Skeletal muscle satellite cell (primary cell): Measurements from ENCODE around the gene NRL.

ENCODE experiments used
- H3K27me3 ChIP-seq: 2 replicates; pipeline ENCODE4 v1.7.0; 2013; ENCODE audit warnings: low read length; ENCODE audit not compliant: control insufficient read depth, insufficient read depth
- H3K36me3 ChIP-seq: 2 replicates; pipeline ENCODE4 v1.7.0; 2013; ENCODE audit warnings: mild to moderate bottlenecking, control low read depth, low read length; ENCODE audit not compliant: insufficient read depth
- H3K4me1 ChIP-seq: 2 replicates; pipeline ENCODE4 v1.7.0; 2013; ENCODE audit warnings: low read length; ENCODE audit not compliant: control insufficient read depth, insufficient read depth
- H3K4me2 ChIP-seq: 2 replicates; pipeline ENCODE4 v1.7.0; 2013; ENCODE audit warnings: mild to moderate bottlenecking, low read length
- H3K4me3 ChIP-seq: 2 replicates; pipeline ENCODE4 v1.7.0; 2013; ENCODE audit warnings: low read length
- H3K9ac ChIP-seq: 2 replicates; pipeline ENCODE4 v1.7.0; 2013; ENCODE audit warnings: mild to moderate bottlenecking, low read depth, low read length, moderate library complexity
- H3K9me3 ChIP-seq: replicated peaks from 2 replicates; pipeline ENCODE4 v1.7.0; 2013; ENCODE audit warnings: mild to moderate bottlenecking, control low read depth, low read length

NRL gene

GRCh38 chr14:24150567-24150966, 35.8 kb upstream of the NRL start:
- peaks cover 13% of the 10 kb centered on the region for H3K4me1 ChIP-seq
- peaks cover 44% of the 10 kb centered on the region for H3K36me3 ChIP-seq
- H3K4me2 ChIP-seq, result no peak overlapping the region
- no peak overlapping the region for H3K9ac ChIP-seq
- H3K27me3 ChIP-seq, result no peaks in the 10 kb centered on the region
- H3K9me3 ChIP-seq, result no peaks in the 10 kb centered on the region
- no peak overlapping the region for H3K4me3 ChIP-seq

- no peaks in the 10 kb centered on the region for H3K9me3 ChIP-seq
- H3K36me3 ChIP-seq, result peaks cover 39% of the 10 kb centered on the region
- H3K4me3 ChIP-seq, result no peak overlapping the region
- H3K27me3 ChIP-seq, result no peaks in the 10 kb centered on the region
- H3K4me2 ChIP-seq, result no peak overlapping the region
- no peak overlapping the region for H3K9ac ChIP-seq
- H3K4me1 ChIP-seq, result peaks cover 18% of the 10 kb centered on the region
Measured at GRCh38 chr14:24150061-24150460, 35.3 kb upstream of the NRL start.

DNA sequence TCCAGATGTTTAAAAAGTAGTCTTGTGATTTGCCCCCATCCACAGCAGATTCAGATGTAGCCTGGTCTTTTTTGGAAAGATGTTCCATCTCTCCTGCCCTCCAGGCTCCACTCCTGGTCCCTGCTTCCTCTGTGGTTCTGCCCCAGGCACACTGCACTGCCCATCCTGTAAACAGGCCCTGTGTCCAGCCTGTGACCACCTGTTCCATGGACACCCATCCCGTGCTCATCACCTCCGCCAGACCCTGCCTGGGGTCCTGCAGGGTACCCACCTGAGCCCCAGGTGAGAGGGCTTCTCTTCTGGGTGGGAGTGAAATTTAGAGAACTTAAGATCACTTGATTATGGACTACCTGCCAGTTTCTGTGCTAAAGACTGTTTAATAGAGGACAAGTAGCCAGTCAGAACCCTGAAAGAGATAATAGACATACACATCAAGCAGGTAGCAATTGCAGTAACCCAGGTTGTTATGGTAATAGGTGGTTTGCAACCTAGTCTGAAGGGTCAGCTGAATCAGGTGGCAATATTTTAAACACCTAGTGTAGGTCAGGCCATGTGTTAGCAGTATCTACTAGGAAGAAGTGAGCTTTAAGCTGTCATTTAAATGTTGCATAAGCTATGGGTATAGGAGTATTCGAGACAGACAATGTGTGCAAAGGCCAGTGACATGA, 34.7 kb upstream of the NRL start:
- Histone ChIP-seq H3K4me1 (peaks cover 18% of the 10 kb centered on the region), H3K4me2 (no peak overlapping the region), H3K9ac (no peak overlapping the region), H3K4me3 (no peak overlapping the region), H3K9me3 (no peaks in the 10 kb centered on the region), H3K36me3 (peaks cover 34% of the 10 kb centered on the region), H3K27me3 (no peaks in the 10 kb centered on the region)

DNA sequence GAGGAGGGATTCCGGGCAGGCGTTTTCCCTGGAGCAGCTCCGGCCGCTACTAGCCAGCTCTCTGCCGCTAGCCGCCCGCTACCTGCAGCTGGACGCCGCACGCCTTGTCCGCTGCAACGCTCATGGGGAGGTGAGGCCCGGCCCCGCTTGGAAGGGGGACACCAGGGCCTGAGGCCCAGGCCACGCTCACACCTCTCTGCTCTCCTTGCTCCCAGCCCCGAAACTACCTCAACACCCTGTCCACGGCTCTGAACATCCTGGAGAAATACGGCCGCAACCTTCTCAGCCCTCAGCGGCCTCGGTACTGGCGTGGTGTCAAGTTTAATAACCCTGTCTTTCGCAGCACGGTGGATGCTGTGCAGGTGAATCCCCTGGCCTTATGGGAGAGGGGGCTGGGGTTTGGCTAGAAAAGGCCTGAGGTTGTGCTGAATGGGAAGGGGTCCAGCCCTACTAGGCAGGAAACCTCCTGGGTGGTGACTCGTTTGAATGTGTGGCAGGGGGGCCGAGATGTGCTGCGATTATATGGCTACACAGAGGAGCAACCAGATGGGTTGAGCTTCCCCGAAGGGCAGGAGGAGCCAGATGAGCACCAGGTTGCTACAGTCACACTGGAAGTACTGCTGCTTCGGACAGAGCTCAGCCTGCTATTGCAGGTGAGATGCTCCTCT, 33.1 kb upstream of the NRL start:
- H3K4me3 ChIP-seq, result peak overlapping the region; percentile 93

DNA sequence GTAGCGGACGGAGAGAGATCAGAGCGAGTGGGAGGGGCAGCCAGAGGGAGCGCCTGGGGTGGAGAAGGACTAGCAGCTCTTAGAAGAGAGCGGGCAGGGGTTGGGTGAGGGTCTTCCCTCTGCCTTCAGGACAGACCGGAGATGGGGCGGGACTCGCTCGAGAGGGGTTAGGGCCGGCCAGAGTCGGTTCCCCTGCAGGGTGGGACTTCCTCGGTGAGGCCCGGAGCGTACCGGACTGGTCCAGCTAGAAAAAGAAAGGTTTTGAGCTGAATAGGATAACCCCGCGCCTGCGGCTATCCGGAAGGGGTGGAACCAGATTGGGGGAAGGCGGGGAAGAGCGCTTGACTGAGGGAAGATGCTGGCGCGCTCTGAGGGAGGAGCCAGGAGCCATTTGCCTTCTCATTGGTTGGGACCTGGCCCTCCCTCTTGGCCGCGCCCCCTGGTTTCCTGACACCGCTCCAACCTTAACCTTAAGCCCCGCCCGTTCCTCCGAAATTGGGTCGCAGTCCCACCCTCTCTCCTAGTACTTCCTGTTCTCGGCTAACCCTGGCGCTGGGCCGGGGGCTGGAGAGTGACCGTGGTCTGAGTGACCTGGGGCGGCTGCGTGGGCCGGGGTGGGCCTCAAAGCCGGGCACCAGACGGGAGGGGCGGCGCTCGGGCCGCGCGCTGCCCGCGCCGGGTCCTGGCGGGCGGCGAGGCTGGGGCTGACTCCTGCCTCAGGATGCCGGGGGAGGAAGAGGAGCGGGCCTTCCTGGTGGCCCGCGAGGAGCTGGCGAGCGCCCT, 32.4 kb upstream of the NRL start, which contains the start of gene RNF31:
TSS of gene RNF31 (plus strand) at position 521 of the 783 bp plus-strand sequence. CDS start at position 722, 201 bp downstream.
- Histone ChIP-seq H3K9me3 (no peaks in the 10 kb centered on the region), H3K27me3 (no peaks in the 10 kb centered on the region), H3K36me3 (peaks cover 37% of the 10 kb centered on the region), H3K4me1 (peaks cover 29% of the 10 kb centered on the region), H3K4me2 (peak within 1 kb of the TSS; percentile 95), H3K9ac (peak within 1 kb of the TSS; percentile 90), H3K4me3 (peak within 1 kb of the TSS; percentile 93)

More for the DNA sequence above, 33.1 kb upstream of the NRL start:
- H3K9ac ChIP-seq, result peak overlapping the region; percentile 90
- peaks cover 40% of the 10 kb centered on the region for H3K36me3 ChIP-seq
- H3K4me1 ChIP-seq, result peaks cover 29% of the 10 kb centered on the region
- H3K4me2 ChIP-seq, result peak overlapping the region; percentile 95
- no peaks in the 10 kb centered on the region for H3K9me3 ChIP-seq
- H3K27me3 ChIP-seq, result no peaks in the 10 kb centered on the region

DNA sequence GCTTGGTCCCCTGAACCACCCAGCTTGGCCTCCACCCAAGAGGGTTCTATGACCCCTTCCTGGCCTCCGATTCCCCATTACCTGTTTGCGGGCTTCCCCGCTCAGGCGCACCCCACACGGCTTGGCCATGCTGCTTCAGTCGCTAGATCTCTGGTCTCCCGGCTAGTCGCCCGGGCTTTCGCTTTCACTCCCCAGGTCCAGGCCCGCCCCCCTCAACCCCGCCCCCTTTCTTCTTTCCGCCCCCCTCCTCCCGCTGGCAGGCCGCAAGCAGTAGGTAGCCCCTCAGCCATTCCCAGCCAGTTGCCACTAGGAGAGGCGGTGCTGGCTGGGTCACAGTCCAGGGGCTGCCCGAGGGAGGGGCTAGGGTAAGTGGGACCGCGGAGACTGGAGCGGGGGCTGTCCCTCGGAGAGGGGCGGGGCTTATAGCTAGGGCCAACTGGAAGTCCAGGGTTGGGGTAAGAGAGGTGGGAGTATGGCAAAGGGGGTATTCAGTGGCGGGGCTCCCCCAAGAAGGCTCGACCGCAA, 31.8 kb upstream of the NRL start, which contains the start of gene PSME2:
TSS of gene PSME2 (minus strand) at position 158 of the 525 bp plus-strand sequence. CDS start at position 129, 29 bp downstream.
- Histone ChIP-seq H3K27me3 (no peaks in the 10 kb centered on the region), H3K4me3 (peak within 1 kb of the TSS; percentile 93), H3K36me3 (peaks cover 30% of the 10 kb centered on the region), H3K4me1 (peaks cover 34% of the 10 kb centered on the region), H3K4me2 (peak within 1 kb of the TSS; percentile 95), H3K9ac (peak within 1 kb of the TSS; percentile 90), H3K9me3 (no peaks in the 10 kb centered on the region)

GRCh38 chr14:24145690-24146452, 31.1 kb upstream of the NRL start:
- Histone ChIP-seq H3K9me3 (no peaks in the 10 kb centered on the region), H3K4me3 (peak overlapping the region; percentile 93), H3K4me2 (peak overlapping the region; percentile 94), H3K4me1 (peaks cover 34% of the 10 kb centered on the region), H3K9ac (peak overlapping the region; percentile 81), H3K36me3 (peaks cover 24% of the 10 kb centered on the region), H3K27me3 (no peaks in the 10 kb centered on the region)

DNA sequence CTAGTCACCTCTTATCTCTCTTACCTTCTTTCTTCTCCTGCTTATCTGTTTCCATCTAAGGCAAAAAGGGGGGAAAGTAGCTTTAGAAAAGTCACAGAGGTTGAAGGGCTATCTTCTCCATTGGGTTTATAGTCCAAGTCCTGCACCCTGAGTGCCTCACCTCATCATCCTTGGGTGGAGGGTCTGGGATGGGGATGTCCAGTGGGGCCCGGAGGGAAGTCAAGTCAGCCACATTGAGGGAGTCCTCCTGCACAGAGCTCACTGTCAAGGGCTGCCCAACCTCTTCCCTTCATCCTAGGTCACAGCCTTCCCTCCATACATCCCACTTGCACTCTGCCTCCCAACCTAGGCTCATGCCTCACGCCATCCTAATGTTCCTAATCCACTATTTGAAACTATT, 30.5 kb upstream of the NRL start:
- peak overlapping the region; percentile 93 for H3K4me3 ChIP-seq
- no peak overlapping the region for H3K9ac ChIP-seq
- peak overlapping the region; percentile 94 for H3K4me2 ChIP-seq
- peaks cover 18% of the 10 kb centered on the region for H3K36me3 ChIP-seq
- no peaks in the 10 kb centered on the region for H3K9me3 ChIP-seq
- H3K4me1 ChIP-seq, result peaks cover 34% of the 10 kb centered on the region
- no peaks in the 10 kb centered on the region for H3K27me3 ChIP-seq

DNA sequence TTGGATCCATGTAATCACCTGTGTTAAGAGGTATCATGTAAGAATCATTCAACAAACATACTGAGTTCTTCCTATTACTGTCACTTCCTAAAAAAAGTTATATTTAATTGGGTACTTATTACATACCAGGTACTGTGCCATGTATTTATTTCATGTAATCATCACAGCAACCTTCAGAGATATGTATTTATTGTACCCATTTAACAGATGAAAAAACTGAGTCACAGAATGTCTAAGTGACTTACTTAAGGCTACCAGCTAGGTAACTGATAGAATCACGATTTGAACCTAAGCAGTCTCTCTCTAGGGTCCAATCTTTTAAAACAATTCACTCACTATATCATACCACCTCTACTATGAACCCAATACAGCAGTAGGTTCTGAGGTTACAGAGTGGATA, 29.7 kb upstream of the NRL start:
- H3K36me3 ChIP-seq, result peaks cover 15% of the 10 kb centered on the region
- H3K27me3 ChIP-seq, result no peaks in the 10 kb centered on the region
- H3K4me1 ChIP-seq, result peaks cover 38% of the 10 kb centered on the region
- no peak overlapping the region for H3K4me2 ChIP-seq
- no peaks in the 10 kb centered on the region for H3K9me3 ChIP-seq
- no peak overlapping the region for H3K9ac ChIP-seq
- no peak overlapping the region for H3K4me3 ChIP-seq

DNA sequence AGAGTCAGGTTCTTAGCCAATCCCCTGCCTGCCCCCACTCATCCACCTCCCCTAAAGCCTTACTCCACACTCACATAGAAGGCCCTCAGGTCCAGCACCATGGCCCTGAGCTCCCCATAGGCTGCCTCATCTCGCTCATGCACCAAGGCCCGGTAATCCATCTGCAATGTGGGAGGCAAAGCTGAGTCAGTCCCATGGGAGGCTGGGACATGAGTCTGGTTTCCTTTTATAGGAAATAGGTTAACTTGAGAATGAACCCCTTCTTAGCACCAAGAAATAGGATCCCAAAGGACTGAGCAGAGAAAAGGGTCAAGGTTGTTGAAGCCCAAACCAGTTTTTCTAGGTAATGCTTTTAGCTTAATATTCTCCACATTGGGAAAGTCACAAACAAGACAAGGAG, 28.8 kb upstream of the NRL start:
- Histone ChIP-seq H3K36me3 (peaks cover 20% of the 10 kb centered on the region), H3K4me3 (no peak overlapping the region), H3K27me3 (no peaks in the 10 kb centered on the region), H3K9me3 (no peaks in the 10 kb centered on the region), H3K4me2 (peak overlapping the region; percentile 9), H3K4me1 (peaks cover 38% of the 10 kb centered on the region), H3K9ac (no peak overlapping the region)
